NCI-H82 treated with DMSO at 0.1 percent for 48 hours (cell line): Measurements from ENCODE around the gene SLC29A3.
A peak's percentile ranks its signal among the peaks of the same experiment; 100 is the strongest.

Source experiments
- DNase-seq: peaks from one replicate; lab custom pipeline; 2025; ENCODE audit not compliant: unreplicated experiment; lab: John Stamatoyannopoulos, UW

The SLC29A3 gene

DNA sequence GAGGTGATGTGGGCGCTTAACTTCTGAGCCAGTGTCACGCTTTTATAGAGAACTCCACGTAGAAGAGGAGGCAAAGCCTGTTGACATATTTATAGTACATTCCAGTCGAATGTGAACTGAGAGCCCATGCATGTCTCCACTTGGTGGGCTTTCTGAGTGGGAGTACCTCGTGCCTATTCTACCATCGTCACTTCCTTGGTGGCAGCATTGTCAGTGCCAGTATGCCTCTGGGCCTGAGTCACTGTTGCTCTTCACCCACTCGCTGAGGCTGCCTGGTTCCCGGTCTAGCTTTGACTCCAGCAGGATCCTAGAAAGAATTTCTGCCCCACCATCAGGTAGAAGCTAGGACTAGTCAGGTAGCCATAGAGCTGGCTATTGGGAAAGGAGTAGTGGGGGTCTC, 47.6 kb downstream of the SLC29A3 start:
- DNase-seq = no peak

DNA sequence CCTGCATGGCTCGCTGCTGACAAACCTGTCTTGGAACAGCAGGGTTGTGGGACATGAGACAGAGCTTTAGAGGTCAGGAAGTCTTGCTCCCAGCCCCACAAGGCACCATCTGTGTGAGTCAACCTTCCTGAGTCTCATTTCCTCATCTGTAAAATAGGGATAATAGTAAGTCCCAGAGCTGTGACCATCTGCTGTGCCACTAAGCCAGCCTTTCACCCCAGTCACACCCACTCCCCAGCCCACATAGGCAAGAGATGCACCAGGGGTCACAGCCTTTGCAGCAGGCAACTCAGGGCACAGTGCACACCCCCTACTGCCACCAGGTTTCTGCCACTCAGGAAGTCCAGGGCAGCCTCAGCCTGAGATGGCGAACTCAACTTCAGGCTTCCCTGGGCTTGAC, 48.2 kb downstream of the SLC29A3 start:
- peak; percentile 63 for DNase-seq

DNA sequence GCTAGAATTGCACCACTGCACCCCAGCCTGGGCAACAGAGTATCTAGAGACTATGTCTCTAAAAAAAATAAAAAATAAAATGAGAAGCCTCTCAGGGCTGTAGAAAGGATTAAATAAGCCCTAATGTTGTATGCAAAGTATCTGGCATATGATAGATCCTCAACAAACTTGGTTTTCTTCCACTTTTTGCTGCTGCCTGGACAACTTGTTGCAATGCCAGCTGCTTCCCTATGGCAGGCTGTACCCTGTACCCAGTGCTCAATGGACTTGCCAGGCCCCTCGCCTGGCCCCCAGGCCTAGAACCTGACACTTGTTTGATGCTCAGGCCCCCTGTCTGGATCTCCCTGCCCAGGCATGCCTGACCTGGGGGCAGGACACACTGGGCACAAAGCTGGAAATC, 49.1 kb downstream of the SLC29A3 start:
- no peak for DNase-seq

DNA sequence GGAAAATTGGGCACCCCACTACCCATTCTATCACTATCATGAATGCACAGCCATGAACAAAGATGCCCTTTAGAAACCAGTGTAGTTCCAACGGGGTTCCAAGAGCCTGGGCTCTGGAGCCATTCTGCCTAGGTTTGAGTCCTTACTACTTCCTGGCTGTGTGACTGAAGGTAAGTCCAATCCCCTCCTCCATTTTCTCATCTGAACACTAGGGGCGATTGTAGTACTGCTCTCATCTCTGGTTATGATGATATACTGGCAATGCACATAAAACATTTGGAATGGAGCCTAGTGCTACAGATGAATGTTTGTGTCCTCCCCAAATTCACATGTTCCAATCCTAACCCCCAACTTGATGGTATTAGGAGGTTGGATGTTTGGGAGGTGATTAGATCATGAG, 49.6 kb downstream of the SLC29A3 start:
- DNase-seq = no peak

DNA sequence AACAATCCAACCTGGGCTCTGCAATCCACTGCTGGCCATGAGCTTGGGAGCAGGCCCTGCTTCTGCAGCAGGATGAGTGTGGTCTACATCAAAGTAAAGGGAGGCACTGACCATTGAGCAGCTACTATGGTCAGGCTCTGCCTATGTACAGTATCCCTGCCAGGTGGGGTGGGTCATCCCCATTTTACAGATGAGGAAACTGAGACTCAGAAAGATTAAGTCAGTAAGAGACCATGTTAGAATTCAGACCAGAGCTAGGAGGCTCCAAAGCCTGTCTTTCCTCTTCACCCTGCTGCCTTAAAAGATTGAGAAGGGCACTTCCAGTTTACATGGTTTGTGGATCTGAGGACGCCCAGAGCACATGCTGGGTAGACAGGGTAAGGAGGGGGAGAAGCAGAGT, 50.5 kb downstream of the SLC29A3 start:
- no peak for DNase-seq

DNA sequence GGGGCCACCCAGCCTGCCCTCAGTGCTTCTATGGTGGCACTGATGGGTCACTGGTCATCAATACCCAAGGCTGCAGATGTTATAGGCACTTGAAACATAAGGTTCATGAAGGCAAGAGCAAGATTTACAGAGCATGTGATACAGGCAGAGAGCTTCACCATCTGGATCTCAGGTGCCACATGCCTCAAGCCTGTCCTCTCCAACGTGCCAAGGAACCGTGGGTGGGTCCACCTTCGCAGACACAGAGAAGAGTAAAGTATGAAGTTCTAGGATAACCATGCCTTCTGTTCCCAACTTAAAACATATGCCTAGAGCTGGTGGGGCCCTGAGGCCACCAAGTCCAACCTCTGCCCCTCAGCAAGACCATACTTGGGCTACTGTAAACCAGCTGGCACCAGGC, 51.0 kb downstream of the SLC29A3 start:
- no peak for DNase-seq

DNA sequence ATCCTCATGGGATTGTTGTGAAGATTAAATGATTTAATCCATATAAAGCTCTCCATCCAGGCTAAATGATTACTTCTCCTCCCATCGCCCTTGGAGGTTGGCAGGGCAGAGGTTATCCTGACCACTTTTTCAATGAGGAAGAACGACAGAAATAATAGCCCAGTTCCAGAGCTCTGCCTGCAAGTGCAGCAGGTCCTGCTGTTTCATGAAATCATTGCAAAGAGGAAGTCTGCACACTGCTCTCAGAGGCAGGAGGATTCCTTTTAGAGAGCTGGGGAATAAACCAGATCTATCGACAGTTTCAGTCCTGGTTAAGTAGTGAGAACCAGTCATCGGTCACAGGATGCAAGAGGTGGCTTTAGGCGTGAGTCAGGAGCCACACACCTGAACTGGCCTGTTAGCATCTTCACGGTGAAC, 52.7 kb downstream of the SLC29A3 start:
- no peak for DNase-seq

DNA sequence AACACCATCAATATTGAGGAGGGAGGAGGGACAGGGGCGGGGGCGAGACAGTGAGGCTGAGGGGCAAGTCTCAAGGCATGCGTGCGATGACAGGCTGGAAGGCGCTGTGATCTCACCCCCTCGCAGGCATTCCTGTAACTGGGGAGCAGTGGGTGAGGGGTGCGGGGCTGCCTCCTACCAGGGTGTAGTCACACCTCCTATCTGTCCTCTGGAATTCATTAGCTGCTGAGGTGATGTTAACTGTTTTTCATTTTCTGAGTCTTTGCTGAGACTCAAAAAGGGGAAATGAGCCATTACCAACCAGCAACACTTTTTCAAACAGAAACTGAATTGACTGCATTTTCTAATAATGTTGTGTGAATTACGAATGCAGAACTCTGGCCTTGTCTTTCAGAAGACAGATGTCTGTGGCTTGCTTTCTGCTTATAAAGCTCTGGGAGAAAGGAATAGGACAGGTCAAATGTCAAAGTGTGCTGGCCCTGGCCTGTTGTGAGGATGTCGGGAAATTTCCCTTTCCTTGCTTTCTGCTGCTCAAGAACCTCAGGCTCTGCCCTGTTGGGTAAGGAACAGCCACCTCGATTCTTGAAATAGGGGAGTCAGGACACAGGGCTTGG, 53.9 kb downstream of the SLC29A3 start:
- no peak for DNase-seq

DNA sequence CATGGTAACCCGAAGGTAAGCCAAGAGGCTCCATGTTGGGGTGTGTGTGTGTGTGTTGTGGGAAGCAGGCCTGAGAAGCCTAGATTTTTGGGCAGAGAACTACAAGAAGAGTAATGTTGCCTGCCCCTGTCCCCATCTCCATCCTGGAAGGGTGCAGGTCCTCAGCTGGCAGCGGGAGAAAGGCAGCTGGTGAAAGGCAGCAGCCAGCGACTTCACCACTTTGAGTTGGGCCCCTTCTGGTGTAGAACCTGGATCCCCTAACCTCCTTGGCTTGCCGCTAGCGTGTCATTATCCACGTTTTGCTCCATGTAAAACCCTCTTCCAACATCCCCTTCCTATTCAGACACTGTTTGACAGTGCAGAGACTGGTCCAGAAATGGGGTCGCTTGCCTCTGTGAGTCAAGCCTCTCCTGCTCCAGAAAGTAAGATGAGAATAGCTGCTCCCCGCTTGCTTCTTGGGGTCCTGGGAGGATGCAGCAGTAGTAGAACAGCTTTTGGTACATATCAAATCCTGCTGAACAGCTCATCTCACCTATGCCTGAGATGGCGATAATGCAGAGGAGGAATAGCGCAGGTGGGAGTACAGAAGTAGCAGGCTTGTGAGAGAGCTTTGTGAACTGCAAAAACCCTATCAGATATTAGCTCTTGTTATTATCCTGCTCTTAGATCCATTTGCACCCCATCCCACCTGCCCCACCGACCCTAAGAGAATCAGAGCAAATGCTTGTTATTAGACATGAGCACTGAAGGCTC, 55.6 kb downstream of the SLC29A3 start:
- DNase-seq = no peak

DNA sequence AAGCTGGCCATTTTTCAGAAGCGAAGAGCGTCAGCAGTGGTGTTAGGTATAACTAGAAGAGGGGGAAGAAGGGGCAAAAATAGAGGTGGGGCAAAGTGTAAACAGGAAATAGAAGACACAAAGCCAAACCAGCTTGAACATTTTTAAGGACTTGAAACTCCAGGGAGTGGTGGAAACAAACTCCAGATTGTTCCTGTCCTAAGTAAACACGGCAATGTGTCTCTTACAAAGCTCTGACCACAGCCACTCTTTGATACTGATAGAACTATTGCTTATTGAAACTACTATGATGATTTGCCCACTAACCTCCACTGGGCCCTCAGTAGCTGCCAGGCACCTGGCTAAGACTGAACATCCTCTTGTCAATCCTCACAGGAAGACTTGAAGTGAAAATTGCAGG, 56.9 kb downstream of the SLC29A3 start:
- no peak for DNase-seq

DNA sequence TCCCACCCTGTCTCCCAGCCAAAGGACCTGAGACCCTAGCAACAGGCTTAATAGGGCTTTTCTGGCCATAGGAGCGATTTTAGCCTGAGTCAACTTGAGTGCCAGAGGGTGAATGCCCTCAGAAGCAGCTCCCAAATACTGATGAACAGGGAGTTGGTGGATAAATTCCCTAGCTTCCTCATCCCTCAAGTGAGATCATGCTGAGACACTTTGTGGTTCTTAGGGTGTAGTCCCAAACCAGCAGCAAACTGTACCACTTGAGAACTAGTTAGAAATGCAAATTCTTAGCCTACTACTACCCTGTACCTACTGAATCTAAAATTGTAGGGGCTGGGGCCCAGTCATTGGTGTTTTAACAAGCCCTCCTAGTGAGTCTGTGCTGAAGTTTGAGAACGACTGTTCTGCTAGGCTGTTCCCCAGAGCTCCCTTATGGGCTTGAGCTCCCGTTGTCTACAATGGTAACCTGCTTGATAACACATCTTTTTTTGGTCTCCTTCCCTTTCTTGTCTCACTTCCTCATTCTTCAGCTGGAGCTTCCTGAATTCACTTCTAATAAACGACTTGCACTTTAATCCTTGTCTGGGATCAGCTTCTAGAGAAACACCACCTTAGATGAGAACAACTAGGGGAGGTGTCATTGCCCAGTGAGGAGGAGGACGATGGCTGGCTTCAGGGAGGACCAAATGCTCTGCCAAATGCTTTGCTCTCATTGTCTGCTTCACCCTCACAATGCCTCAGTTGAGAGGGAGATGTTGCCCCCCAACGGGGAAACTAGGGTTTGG, 59.5 kb downstream of the SLC29A3 start:
- DNase-seq = no peak

DNA sequence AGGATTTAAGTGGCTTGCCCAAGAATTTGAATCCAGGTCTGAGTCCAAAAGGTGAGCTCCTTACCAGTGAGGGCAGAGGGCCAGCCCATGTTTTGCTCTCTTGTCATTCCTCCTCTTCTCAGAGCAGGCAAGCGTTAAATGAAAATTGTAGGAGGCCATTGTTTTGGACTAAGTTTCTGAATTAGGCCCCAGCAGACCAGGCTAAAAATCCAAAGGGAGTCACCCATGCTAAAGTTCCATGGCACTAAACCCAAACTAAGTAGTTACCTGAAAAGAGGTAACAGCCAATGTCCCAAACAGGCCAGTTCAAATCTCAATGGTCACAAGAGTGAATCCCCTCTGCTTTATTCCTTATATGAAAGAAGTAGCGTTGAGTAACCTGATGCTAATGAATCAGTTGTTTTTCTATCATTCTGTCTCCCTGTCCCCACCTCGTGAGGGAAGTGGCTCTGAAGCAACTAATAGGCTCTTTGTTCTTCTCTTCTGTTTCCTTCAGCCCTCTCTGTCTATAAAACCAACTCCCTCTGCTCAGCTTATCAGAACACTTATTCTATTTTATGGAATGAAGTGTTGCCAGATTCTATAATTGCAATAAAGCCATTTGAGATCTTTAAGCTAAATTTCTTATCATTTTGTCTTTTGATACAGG, 60.2 kb downstream of the SLC29A3 start:
- DNase-seq = no peak

DNA sequence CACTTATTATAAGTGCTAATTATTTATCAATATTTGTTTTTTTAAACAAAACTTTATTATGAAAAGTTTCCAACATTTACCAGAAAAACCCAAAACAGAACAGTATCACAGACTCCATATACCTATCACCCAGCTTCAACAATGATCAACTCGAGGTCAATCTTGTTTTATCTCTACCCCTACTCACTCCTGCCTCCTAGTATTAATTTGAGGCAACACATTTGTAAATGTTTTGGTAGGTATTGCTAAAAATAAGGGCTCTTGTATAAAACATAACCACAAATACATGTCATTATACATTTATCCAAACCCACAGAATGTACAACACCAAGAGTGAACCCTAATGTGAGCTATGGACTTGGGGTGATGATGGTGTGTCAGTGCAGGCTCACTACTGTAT, 61.8 kb downstream of the SLC29A3 start:
- DNase-seq = no peak

DNA sequence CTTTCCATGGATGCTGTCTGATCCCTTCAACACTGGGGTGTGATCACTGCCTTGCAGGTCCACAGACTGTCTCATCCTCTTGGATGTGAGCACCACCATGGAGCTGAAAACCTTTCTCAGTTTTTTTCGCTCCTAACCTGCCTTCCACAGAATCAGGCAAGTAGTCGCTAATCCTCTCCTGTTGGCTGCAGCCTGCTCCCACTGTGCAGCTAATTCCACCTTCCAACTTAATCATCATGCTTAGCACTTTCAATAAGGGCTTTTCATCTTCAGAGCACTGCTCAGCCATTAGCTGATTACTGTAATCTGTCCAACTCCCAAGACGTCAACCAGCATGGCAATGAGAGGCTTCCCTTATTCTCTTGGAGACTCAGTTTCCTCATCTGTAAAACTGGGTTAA, 62.6 kb downstream of the SLC29A3 start:
- peak; percentile 82 for DNase-seq

DNA sequence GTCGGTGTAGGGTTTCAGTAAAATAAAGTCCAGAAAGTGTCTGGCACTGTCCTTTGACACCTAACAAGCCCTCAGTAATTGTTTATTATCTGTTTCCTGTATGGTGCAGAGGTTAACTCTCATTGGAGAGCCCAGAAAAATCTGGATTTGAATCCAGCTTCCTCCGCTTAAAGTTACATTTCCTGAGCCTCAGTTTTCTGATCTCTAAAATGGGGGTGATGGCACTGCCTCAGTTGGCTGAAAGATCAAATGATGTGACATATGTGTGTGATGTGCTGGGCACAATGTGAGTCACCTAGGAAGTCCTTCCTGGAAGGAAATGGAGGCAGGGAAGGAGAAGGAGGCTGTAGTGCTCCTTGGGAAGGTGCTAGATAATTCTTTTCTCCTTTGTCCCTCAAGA, 63.0 kb downstream of the SLC29A3 start:
- no peak for DNase-seq

DNA sequence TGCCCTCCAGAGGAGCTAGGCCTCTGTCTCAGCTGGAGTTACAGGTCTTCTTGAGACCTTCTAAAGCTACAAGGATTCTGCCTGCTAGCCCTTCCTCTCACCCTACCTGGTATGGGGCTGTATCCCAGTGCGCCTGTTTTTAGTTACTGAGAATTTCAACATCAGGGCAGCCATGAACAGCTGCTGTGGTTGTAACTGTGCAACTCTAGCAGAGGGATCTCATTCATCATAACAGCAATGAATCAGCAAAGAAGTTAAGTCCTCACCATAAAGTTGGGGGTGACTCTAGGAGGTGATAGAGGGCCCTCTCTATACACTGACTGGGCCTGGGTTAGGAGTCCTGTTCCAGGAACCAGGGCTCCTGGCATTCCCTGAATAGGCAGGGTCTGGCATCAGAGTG, 63.7 kb downstream of the SLC29A3 start:
- DNase-seq = no peak

DNA sequence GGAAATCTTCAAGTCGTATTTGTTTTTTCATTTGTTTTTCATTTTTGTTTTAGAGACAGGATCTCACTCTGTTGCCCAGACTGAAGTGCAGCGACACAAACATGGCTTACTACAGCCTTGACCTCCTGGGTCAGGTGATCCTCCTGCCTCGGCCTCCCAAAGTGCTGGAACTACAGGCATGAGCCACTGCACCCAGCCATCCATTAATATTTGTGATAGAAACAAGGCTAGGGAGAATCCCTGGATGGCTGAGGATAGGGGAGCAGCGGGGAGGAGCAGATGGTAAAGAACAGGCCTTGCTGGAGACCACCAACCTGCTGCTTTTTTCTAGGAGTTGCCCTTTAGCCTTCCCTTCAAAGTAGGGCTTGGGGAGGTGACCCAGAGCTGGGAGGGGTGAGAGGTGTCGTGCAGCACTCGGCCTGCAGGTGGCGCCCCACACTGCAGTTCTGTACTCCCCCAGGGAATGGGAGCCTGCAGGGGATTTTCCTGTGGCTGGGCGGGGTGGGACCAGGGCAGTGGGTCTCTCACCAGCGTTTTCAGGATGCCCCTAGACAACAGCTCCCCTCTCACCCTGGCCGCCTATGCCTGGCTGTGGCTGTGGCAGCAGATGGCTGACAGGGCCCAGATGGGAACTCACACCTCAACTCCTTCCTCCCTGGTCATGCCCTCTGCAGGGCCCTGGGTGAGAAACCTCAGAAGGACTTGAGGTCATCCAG, 65.1 kb downstream of the SLC29A3 start:
- DNase-seq = peak; percentile 54

DNA sequence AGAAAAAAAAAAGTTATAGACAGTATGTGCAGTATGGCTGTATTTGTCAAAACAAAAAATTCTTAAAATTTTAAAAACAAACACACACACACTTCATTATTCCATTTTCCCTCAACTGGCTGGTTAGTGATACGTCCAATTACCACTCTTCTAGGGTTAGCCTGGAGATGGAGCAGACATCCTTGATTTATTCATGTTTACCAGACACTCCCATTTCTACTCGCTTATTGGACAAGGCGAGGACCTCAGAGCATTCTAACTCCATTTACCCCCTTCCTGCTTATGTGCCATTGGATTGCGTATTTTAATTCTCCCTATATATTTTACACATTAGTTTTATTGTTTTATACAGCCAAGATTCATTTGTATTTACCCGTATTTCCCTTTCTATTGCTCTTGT, 69.1 kb downstream of the SLC29A3 start:
- no peak for DNase-seq

DNA sequence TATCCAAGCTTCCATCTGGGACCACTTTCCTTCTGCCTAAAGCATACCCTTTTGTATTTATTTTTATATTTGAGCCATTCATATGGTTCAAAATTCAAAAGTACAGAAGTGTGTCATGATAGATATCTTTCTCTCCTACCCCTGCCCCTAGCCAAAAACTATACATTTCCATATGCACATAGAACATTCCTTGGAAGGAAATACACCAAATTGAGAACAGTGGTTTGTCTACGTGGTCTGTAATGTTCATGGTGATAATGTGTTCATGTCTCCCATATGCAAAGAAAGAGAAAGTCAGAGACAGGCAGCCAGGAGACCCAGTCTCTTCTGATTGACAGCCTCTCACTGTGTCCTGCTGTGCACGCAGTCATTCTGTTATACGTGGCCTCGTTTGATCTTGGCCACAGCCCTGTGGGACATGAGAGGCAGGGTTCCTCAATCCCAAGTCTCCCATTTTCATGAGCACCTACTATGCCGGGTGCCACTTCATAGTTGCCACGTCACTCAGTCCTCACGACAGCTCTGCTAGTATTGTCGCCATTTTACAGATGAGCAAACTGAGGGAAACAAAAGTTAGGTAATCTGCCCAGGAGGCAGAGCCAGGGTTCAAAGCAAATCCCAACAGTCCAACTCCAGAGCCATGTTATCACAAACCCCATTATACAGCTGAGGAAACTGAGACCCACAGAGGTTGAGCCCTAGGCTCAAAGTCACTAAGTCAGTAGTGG, 69.7 kb downstream of the SLC29A3 start:
- no peak for DNase-seq

DNA sequence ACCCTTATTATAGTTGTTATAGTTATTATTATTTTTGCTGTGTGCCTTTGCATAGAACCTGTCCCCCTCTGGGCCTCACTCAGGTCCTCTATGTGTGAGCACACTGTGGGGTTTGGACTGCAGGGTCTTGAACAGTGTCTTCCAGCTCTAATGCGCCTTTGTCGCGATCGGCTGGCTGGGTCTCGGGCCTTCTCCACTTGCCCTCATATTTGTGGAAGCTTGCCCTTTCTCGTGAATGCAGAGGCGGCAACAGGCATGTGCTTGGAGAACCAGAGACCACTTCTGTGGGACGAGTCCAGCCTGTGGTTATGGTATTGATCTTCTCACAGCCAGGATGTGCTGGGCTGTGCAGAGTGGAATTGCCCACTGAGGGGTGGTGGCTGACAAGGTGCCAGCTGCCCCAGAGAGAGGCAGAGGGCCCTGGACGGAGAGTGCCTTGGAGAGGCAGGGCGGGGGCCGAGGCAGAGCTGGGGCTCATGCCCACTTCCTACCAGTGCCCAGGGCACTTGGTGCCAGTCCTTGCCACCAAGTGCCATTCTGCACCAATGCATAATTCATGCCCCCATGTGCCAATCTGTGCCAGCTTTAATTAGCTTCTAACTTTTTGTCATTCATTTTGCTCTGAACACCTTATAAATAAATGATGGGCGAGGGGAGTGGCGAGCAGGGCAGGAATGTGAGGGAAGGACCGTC, 70.9 kb downstream of the SLC29A3 start:
- DNase-seq = no peak
